ENCODE data around the gene LHX2. TPM values are rescaled to one million over a fixed set of nuclear protein-coding genes. Genes with fewer than 3 reads are reported as not detected.

The LHX2 gene
- total and polyA plus RNA-seq, 8 donors, result not detected

DNA sequence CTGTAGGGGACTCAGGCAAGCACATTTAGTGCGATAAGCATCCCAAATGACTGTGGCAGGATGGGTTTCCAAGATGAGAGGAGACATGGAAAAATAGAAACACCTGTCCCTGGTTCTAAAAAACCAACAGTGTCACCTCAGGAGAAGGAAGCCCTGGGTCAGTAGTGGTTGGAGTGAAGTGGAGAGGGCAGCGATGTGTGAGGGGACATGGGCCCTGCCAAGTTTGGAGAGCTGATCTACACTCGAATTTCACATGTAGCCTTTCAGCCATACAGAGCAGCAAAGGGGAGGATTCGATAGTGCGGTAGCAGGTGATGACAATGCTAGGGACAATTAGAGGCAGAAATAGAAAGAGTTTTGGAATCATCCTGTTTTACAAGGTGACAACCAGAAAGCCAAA, 32.6 kb upstream of the LHX2 start:
- DNase-seq (no peak), ATAC-seq (no peak), FAIRE-seq (no peak)
- TF ChIP-seq, protein P1, sequence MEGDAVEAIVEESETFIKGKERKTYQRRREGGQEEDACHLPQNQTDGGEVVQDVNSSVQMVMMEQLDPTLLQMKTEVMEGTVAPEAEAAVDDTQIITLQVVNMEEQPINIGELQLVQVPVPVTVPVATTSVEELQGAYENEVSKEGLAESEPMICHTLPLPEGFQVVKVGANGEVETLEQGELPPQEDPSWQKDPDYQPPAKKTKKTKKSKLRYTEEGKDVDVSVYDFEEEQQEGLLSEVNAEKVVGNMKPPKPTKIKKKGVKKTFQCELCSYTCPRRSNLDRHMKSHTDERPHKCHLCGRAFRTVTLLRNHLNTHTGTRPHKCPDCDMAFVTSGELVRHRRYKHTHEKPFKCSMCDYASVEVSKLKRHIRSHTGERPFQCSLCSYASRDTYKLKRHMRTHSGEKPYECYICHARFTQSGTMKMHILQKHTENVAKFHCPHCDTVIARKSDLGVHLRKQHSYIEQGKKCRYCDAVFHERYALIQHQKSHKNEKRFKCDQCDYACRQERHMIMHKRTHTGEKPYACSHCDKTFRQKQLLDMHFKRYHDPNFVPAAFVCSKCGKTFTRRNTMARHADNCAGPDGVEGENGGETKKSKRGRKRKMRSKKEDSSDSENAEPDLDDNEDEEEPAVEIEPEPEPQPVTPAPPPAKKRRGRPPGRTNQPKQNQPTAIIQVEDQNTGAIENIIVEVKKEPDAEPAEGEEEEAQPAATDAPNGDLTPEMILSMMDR (IDR thresholded peaks at IDR 0.05), result no peak
- no peaks in the 10 kb centered on the region for H3K36me3 ChIP-seq
- WGBS, 2 donors, result 77 to 80% methylated on average over 4 of the region's 5 CpGs
- no peak overlapping the region for H3K27ac ChIP-seq
- no peaks in the 10 kb centered on the region for H3K27me3 ChIP-seq
- intact Hi-C loops (cut with DNase I), result no loop called here
- H3K4me1 ChIP-seq, result no peaks in the 10 kb centered on the region
- H3K9me3 ChIP-seq, result no peaks in the 10 kb centered on the region
- H3K4me3 ChIP-seq, result no peak overlapping the region

DNA sequence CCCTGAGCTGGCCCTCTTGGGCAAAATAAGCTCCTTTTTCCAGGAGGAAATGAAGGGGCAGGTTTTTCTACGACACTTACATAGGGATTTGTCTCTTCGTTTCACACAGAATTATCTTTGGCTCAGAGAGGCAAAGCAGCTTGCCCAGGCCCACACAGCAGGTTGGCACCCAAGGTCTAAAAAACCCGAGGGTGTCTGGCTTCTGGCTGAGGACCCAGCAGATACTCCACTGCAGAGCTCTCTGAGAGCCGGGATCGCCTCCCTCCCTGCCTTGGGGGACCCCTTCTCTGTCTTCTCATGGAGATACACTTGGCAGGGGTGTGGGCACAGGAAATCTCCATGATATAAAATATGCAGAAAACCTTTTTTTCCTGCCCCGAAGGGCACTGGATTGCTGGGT, 29.0 kb upstream of the LHX2 start:
- Histone ChIP-seq H3K27ac (no peak overlapping the region), H3K9me3 (no peaks in the 10 kb centered on the region), H3K4me3 (no peak overlapping the region), H3K4me1 (no peaks in the 10 kb centered on the region), H3K36me3 (no peaks in the 10 kb centered on the region), H3K27me3 (no peaks in the 10 kb centered on the region)
- ATAC-seq (no peak), FAIRE-seq (no peak), DNase-seq (no peak)
- WGBS, 2 donors, result 68 to 72% methylated on average over 6 of the region's 6 CpGs
- intact Hi-C loops (cut with DNase I), result no loop called here
- TF ChIP-seq, protein P1 (IDR thresholded peaks at IDR 0.05), result no peak

DNA sequence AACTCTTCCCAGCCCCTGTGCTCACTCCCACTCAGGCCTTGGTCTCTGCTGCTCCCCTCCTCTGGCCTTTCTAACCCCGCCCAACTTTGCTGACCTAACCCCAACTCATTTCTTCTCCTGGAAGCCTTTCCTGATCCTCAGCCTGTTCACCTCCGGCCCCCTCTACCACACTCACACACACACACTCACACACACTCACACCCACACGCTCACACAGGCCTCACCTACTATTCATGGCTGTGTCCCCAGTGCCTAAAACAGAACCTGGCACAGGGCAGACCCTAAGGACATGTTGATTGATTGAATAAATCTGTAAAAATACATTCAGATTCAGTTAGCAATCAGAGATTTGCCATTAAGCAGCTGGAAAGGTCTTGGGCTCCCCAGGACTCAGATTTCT, 28.5 kb upstream of the LHX2 start:
- H3K27me3 ChIP-seq, result no peaks in the 10 kb centered on the region
- no peaks in the 10 kb centered on the region for H3K36me3 ChIP-seq
- H3K4me3 ChIP-seq, result no peak overlapping the region
- TF ChIP-seq, protein P1 (IDR thresholded peaks at IDR 0.05), result no peak
- H3K4me1 ChIP-seq, result no peaks in the 10 kb centered on the region
- ATAC-seq (no peak), FAIRE-seq (no peak), DNase-seq (no peak)
- no peak overlapping the region for H3K27ac ChIP-seq
- 65 to 89% methylated on average over 3 of the region's 3 CpGs for WGBS, 2 donors
- intact Hi-C loops (cut with DNase I), result no loop called here
- H3K9me3 ChIP-seq, result no peaks in the 10 kb centered on the region

DNA sequence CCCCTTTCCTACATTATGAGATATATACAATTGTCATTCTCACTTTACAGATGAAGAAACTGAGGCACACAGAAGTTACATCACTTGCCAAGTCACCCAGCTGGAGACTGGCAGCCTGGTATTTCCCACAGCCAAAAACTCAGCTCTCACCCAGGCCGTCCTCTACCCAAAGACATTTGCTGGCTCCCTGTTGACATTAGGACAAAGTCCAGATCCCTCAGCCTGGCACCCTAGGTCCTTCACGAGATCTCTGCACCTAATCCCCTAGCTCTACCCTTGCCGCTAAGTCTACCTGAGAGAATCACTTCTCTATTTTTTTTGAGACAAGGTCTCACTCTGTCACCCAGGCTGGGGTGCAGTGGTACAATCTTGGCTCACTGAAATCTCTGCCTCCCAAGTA, 26.8 kb upstream of the LHX2 start:
- TF ChIP-seq, protein P1 (IDR thresholded peaks at IDR 0.05), result no peak
- FAIRE-seq, result no peak
- Histone ChIP-seq H3K9me3 (no peaks in the 10 kb centered on the region), H3K27ac (no peak overlapping the region), H3K36me3 (no peaks in the 10 kb centered on the region), H3K27me3 (no peaks in the 10 kb centered on the region), H3K4me3 (no peak overlapping the region), H3K4me1 (no peaks in the 10 kb centered on the region)
- intact Hi-C loops (cut with DNase I), result no loop called here
- ATAC-seq, result no peak
- 60 to 80% methylated on average over 3 of the region's 3 CpGs for WGBS, 2 donors
- DNase-seq, result no peak

DNA sequence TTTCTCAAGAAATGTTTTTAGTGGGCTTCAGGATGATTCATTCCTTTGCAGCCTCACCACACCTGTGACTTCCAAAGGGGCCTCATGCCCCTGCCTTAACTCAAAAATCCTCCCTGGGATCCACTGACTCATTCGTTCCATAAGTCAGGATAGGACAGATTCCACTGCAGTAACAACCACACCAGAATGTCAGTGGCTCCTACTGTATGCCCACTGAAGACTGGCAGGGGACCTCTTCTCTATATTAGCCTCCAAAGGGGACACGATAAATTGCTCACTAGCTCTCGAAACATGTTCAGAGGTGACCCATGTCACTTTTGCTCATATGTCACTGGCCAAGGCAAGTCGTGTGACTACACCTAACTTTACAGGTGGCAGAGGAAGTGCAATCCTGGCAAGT, 25.7 kb upstream of the LHX2 start:
- intact Hi-C loops (cut with DNase I), result no loop called here
- WGBS, 2 donors, result 70 to 81% methylated on average over 4 of the region's 4 CpGs

More for the DNA sequence above, 25.7 kb upstream of the LHX2 start:
- DNase-seq, result no peak
- Histone ChIP-seq H3K4me3 (no peak overlapping the region), H3K9me3 (no peaks in the 10 kb centered on the region), H3K4me1 (no peaks in the 10 kb centered on the region), H3K27me3 (no peaks in the 10 kb centered on the region), H3K36me3 (no peaks in the 10 kb centered on the region), H3K27ac (no peak overlapping the region)
- no peak for ATAC-seq
- FAIRE-seq, result no peak
- TF ChIP-seq, protein P1 (IDR thresholded peaks at IDR 0.05), result no peak
